Panc1 (cell line): ENCODE measurements around the gene FKBP2.

Experiments
- CTCF ChIP-seq: fragments of 450-650 bp; IDR thresholded peaks from 2 replicates; pipeline ENCODE4 v1.5.1; 2017; ENCODE audit warnings: mild to moderate bottlenecking
- POLR2AphosphoS5 ChIP-seq: IDR thresholded peaks from 2 replicates; pipeline ENCODE4 v1.6.1; 2012; ENCODE audit warnings: mild to moderate bottlenecking, low read depth, low read length, moderate library complexity
- REST ChIP-seq, 2 experiments: IDR thresholded peaks; 2 replicates each; pipeline ENCODE4 v1.6.1; 2011 to 2012; ENCODE audit warnings: low read depth in 2 of 2, control low read depth in 1 of 2, low read length in 1 of 2, mild to moderate bottlenecking in 1 of 2, moderate library complexity in 1 of 2; ENCODE audit not compliant: insufficient read depth in 1 of 2
- SIN3A ChIP-seq: IDR thresholded peaks from 2 replicates; pipeline ENCODE4 v1.6.1; 2012; ENCODE audit warnings: low read depth, mild to moderate bottlenecking, low read length, moderate library complexity, borderline replicate concordance; ENCODE audit not compliant: insufficient read depth

GRCh38 chr11:64289002-64289564 lies 48.2 kb downstream of the FKBP2 start:
- no peak for TF ChIP-seq REST (IDR thresholded peaks at IDR 0.05; ENCODE audit: insufficient read depth in 1 of 2, low read depth in 2 of 2, low read length in 1 of 2)
- no peak for TF ChIP-seq CTCF
- TF ChIP-seq SIN3A: no peak
- peak; percentile 23; the same call in 1 of the 2 replicates for TF ChIP-seq POLR2AphosphoS5
